GM13977 (cell line): Measurements from ENCODE around the gene ZNF165.
"Not testable (repeated sequence)": the region's sequence is repeated elsewhere in the genome, so short reads cannot be mapped to it uniquely, and the experiment has no call there.

ENCODE experiments used
- DNase-seq: peaks from one replicate; pipeline ENCODE4 v3.0.0; 2012; ENCODE audit warnings: low spot score
- in situ Hi-C: fragments of 300-500 bp; cut with MboI; formaldehyde crosslinking; loops from one replicate; pipeline ENCODE4 v1.12.0; 2022; ENCODE audit warnings: low sequenced_read_pairs, low pct_unique_long_range_greater_than_20kb, mixed read lengths, inconsistent platforms; ENCODE audit not compliant: unreplicated experiment
- TF ChIP-seq, protein P1 (sequence below): IDR thresholded peaks from 2 replicates; pipeline ENCODE4 v1.5.1; 2012; ENCODE audit warnings: mild to moderate bottlenecking, control low read depth; ENCODE audit not compliant: insufficient read depth; ENCODE audit errors: extremely low read depth, missing control alignments

ZNF165 gene

DNA sequence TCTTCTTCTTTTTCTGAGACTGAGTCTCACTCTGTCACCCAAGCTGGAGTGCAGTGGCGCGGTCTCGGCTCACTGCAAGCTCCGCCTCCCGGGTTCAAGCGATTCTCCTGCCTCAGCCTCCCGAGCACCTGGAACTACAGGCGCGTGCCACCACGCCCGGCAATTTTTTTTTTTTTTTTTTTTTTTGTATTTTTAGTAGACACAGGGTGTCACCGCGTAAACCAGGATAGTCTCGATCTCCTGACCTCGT is at the start of gene ZNF165:
ZNF165 (plus strand) TSS at position 188 of the 250 bp plus-strand sequence. CDS start 4,913 bp downstream, outside the sequence.
- DNase-seq, in situ Hi-C loops: not testable (repeated sequence)

DNA sequence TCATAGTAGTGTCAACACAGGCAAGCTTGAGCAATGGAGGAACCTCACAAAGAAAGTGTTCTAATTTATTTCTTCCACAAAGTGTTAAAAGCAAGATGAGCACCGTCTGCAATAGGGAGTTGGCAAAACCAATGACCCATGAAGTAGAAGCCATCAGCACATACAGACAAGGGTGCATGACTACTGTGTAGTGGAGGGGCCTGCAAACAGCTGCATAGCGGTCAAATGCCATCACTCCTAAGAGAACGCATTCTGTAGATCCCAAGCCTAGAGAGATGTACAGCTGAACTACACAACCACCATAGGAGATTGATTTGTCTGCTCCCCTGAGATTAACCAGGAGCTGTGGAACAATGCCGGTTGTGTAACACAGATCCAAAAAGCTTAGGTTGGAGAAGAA is 26.8 kb upstream of the ZNF165 start:
- TF ChIP-seq, protein P1, sequence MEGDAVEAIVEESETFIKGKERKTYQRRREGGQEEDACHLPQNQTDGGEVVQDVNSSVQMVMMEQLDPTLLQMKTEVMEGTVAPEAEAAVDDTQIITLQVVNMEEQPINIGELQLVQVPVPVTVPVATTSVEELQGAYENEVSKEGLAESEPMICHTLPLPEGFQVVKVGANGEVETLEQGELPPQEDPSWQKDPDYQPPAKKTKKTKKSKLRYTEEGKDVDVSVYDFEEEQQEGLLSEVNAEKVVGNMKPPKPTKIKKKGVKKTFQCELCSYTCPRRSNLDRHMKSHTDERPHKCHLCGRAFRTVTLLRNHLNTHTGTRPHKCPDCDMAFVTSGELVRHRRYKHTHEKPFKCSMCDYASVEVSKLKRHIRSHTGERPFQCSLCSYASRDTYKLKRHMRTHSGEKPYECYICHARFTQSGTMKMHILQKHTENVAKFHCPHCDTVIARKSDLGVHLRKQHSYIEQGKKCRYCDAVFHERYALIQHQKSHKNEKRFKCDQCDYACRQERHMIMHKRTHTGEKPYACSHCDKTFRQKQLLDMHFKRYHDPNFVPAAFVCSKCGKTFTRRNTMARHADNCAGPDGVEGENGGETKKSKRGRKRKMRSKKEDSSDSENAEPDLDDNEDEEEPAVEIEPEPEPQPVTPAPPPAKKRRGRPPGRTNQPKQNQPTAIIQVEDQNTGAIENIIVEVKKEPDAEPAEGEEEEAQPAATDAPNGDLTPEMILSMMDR = no peak
- in situ Hi-C loops = no loop called here
- DNase-seq = no peak

DNA sequence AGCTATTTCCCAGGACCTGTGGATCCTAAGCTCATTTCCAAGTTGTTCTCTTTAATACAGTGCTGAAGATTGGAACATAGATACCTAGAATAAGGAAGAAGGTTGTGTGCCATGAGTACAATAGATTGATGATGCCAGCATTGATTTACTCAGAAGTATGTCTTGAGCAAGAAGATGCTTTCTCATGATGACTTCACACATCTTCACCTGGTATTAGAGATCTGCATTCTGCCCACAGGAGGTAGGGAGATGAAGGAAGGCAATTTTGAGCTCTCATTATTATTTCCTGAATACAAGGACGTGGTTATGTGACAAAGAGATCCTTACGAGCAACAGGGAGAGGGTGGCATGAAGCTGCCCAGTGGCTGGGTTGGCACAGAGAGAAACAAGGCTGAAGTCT is 20.0 kb upstream of the ZNF165 start:
- in situ Hi-C loops = no loop called here
- DNase-seq = no peak

DNA sequence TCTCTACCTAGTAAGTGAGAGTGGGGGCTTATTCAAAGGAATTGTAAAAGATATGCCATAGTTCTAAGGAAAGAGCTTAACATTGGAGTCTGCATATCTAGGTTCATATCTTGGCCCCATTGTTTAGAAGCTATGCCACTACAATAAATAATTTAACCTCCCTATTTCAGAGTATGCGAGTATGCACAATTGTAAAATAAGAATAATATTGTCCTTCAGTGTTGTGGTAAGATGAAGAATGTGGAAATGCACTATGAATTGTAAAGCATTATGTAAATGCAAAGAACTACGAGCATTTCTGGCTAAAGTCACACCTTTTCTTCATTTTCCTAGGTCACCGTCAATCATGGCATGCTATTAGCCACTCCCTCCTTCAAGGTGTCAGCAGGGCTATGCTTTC is 16.1 kb upstream of the ZNF165 start:
- in situ Hi-C loops = no loop called here
- TF ChIP-seq, protein P1 = no peak
- DNase-seq = no peak

More for the DNA sequence above, 20.0 kb upstream of the ZNF165 start:
- TF ChIP-seq, protein P1 = no peak

DNA sequence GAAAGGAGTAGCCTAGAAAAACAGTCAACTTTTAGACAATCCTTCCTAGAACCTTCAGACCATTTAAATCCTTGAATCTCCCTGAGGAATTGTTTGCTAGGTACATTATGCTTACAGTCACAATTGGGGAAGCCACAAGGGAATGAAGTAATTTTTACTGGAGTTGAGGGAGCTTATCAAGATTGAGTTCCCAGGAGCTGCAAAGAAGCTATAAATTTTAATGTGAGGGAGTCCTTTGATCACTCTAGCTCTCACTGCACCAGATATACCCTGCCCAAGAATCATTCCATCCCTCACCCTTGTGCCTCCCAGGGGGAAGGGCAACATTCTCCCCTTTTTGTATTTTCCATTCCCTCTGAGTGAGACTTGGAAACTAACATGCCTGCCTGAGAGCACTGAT is 12.3 kb upstream of the ZNF165 start:
- in situ Hi-C loops = no loop called here
- TF ChIP-seq, protein P1 = no peak
- no peak for DNase-seq

DNA sequence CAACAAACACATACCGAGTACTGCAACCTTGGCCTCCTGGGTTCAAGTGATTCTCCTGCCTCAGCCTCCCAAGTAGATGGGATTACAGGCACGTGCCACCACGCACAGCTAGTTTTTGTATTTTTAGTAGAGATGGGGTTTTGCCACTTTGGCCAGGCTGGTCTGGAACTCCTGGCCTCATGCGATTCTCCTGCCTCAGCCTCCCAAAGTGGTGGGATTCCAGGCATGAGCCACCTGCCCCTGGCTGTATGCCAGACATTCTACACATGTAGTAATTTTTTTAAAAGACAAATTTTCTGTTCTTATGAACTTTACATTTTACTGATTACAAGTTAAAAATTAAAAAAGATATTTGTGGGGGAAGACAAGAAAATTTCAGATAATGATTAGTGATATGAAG is 9.4 kb upstream of the ZNF165 start:
- in situ Hi-C loops, DNase-seq: not testable (repeated sequence)

DNA sequence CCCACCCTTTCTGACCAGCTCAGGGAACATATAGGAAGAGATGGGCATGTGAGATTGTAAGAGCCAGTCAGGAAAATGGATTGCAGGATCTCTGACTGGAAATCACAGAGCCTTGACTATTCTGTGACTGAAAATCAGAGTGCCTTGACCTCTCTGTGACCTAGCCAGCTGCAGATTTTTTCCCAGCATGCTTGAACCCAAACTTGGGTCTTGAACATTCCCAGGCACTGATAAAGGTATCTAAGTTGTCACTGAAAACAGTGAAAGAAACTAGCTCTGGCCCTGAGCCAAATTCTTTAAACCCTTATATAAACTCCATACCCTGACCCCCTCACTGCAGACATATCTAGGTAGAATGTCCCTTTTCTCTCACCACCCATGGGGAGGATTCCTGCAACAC is 2.3 kb upstream of the ZNF165 start:
- in situ Hi-C loops = no loop called here
- DNase-seq = no peak
- TF ChIP-seq, protein P1 = no peak

DNA sequence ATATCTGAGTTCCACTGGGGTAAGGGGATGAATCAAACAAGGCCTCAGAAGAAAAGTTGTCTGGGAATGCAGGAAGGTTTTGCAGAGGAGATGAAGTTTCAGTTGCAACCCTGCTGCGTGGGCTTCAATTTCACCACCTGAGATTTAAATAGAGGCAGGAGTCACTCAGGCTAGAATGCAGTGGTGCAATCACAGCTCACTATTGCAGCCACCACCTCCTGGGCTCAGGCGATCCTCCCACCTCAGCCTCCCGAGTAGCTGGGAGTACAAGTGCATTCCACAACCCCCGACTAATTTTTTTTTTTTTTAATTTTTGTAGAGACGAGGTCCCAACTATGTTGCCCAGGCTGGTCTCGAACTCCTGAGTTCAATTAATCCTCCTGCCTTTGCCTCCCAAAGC is 1.5 kb upstream of the ZNF165 start:
- in situ Hi-C loops = no loop called here
- TF ChIP-seq, protein P1 = no peak
- no peak for DNase-seq
